ENCODE measurements around the gene MFSD12.
"Not testable (repeated sequence)": the region's sequence is repeated elsewhere in the genome, so short reads cannot be mapped to it uniquely, and the experiment has no call there.

MFSD12 gene

DNA sequence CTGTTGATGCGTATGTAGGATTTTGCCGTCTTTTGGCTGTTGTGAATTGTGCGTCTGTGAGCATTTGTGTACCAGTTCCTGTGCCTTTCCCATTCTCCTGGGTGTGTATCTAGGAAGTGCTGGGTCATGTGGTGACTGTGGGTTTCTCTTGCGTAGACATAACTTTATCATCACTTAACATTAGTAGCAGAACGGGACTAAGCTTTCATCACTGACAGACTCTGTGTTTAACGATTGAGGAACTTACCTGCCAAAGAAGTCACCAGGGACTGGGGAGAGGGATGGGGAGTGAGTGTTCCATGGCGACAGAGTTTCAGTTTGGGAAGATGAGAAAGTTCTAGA lies 36.3 kb downstream of the MFSD12 start:
- no peak for DNase-seq

GRCh38 chr19:3520166-3521103 lies 37.0 kb downstream of the MFSD12 start:
- no peak for DNase-seq

DNA sequence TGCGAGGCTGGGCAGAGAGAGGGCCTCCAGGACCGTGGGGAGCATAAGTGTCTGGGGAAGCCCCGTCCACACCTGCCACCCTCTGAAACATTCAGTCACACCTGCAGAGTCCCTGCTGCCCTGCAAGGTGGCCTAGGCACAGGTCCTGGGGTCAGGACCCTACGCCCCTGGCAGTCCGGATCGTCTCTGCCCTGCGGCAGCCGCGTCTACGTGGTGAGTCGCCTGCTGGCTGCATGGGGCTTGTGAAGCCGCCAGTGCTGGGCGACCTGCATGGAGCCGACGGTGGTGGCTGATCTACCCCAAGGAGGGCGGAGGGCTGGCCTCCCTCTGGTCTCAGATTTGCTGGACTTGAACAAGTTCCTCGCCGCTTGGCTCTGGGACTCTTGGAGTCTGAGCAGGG lies 38.3 kb downstream of the MFSD12 start:
- DNase-seq, result no peak

DNA sequence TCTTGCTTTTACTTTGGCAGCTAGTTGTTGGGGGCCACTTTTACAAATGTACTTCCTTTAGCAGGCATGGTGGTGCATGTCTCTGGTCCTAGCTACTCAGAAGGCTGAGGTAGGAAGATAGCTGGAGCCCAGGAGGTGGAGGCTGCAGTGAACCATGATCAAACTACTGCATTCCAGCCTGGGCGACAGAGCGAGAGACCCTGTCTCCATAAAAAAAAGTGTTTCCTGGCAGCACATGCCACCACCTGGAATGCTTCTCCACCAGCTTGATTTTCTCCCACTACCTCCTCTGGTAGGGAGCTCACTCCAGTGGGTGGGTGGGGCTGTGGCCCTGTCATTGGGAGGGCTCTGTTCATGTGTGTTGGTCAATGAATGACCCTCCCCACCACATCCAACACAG lies 38.7 kb downstream of the MFSD12 start:
- no peak for DNase-seq

- no peak for DNase-seq
These were observed 39.1 kb downstream of the MFSD12 start for GRCh38 chr19:3518255-3518654.

DNA sequence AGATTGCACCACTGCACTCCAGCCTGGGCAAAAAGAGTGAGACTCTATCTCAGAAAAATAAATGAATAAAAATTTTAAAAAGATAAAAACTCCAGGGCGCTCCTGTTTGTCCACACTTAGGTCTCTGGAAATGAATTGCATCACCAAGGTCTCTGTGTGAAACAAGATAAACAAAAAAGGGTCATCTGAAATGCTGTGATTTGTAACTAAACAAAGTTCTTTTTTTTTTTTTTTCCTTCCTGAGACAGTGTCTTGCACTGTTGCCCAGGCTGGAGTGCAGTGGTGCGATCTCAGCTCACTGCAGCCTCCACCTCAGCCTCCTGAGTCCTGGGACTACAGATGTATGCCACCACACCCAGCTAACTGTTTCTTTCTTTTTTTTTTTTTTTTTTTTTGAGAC lies 39.7 kb downstream of the MFSD12 start:
- no peak for DNase-seq

DNA sequence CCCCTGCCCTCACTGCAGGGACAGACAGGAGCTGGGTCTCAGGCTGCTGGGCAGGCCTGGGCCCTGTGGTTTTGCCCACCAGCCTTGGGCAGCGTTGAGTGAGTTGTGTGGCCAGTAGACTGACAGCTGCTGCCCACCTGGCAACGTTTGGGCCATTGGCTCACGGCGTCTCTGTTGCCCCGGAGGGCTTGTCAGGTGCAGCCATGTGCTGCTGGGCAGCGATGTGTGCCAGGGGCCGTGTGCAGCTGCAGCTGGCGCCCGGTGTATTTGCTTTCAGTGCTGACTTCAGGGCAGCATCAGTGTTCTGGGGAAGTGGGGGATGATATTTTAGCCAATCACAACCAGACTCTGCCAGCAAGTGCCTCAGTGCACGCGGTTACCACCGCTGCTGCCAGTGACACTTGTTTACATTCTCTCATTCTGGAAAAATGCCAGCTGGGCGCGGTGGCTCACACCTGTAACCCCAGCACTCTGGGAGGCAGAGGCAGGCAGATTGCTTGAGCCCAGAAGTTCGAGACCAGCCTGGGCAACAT lies 40.6 kb downstream of the MFSD12 start:
- DNase-seq, result no peak

DNA sequence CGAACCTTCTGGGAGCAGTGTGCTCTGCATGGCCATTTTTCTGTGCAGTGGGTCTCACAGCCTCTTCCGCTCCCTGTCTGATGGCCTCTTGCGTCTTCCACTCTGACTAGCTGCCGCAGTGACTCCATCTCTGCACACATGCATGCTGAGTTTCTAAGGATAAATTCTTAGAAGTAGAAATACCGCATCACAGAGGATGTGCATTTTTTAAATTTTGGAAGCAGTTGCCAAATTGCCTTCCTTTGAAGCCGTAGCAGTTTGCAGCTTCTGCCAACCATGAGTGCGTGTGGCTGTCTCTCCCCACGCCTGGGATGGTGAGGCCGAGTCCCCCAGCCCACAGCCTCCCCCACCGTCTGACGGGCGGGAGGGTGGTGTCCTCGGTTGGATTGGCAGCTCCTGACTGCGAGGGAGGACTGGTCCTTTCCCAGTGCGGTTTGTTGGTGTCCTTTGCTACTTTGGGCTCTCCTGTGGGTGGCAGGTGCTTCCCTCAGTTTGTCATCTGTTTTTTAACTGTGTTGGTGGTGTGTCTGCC lies 41.4 kb downstream of the MFSD12 start:
- no peak for DNase-seq

DNA sequence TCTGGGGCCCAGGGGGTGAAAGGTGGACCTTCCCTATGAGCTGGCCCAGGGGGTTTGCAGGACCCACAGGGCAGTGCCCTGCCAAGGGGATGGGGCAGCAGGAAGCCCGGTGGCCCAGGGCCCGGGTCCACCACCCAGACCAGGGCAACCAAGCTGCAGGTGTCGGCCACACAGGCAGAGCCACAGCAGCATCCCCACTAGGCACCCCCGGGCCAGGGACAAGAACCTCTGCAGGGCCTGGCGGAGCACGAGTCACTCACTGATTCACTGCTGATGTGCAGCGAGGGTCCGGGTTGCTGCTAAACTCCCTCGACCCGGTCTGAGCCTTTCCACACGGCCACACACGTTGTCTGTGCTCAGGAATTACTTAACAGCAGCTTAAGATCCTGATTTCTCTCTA lies 42.5 kb downstream of the MFSD12 start:
- DNase-seq, result no peak

GRCh38 chr19:3513229-3514140 lies 43.9 kb downstream of the MFSD12 start:
- no peak for DNase-seq

GRCh38 chr19:3512562-3513228 lies 44.7 kb downstream of the MFSD12 start:
- DNase-seq, result no peak

DNA sequence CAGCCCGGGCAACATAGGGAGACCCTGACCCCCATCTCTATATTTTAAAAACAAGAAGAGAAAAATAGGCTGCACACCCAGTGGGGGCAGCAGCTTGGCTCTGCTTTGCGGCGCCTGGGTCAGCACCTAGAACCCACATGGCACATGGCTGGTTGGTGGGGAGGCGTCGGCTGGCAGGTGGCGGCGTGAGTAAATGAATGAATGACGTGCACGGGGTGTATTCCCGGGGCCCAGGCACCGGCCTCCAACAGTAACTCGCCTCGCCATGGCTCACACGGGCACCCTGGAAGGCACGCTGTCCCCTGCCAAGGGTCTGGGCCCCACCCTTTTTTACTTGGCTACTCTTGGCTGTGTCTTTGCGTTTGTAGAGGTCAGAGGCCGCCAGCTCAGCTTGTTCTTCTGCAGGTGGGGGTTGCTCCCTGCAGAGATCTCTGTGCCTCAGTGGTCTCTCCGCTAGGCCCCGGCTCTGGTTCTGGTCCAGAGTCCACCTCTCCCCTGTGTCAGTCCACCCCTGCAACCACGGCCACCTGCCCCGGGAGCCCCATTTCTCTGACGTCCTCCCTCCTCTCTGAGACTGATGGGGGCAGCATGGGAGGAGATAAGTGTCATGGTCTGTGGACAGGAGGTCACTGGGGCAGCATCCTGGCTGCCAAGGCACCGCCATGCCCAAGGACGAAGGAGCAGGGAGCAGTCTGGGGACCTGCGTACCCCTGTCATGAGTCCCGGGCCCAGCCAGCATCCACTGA lies 45.7 kb downstream of the MFSD12 start:
- DNase-seq, result no peak

- DNase-seq, result no peak
These were observed 46.7 kb downstream of the MFSD12 start for GRCh38 chr19:3510727-3511126.

GRCh38 chr19:3509566-3509989 lies 47.8 kb downstream of the MFSD12 start:
- DNase-seq, result no peak

GRCh38 chr19:3508771-3509535 lies 48.4 kb downstream of the MFSD12 start:
- no peak for DNase-seq

GRCh38 chr19:3508121-3508661 lies 49.2 kb downstream of the MFSD12 start:
- DNase-seq, result not testable (repeated sequence)

- DNase-seq, result no peak
These were observed 49.8 kb downstream of the MFSD12 start for GRCh38 chr19:3507371-3508120.

DNA sequence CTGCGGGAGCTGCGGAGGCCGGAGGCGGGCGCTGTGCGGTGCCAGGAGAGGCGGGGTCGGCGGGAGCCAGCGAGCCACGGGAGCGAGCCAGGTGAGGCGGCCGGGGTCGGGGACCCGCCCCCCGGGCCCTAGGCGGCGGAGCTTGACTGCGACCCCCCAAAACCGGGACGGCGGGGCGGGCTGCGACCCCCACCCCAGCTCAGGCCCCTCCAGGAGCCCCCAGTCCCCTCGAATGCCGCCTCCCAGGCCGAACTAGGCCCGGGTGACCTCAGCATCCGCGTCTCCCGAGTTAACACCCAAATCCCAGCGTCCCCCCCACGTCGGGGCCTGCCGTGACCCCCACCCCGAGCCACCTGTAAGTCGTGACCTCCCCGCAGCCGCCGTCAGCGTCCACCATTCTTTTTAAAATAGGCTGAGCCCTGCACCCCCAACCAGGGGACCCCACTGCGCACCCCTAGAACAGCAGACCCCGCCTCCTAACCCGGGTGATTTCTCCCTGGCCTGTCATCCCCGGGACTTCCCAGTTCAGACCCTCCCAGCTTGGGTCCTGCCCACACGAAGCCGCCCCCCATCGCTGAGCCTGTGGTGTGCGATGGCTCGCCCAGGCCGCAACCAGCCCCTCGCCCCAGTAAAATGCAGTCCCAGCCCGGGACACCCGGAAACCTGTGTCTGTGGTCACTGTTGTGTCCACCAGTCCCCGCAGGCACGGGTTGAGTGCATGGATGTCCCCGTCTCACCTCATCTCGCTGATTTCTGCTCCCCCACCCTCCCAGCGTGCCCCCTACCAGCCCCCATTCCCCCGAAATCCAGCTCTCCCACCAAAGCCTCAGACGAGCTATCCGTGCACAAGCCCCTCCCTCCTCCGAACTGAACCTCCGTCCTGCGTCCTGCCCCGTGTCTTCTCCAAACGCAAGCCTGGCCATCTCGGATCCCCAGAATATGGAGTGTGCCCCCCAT lies 50.7 kb downstream of the MFSD12 start:
- DNase-seq, result no peak
